ENCODE data around the gene LPP. TPM values are rescaled to one million over a fixed set of nuclear protein-coding genes. Genes with fewer than 3 reads are reported as not detected.

LPP gene
- polyA plus RNA-seq, 1 experiment = 76.3 TPM

GRCh38 chr3:188284455-188285212 is 130.7 kb downstream of the LPP start:
- ChIA-PET POLR2A (interaction anchor here (1.4 kb wide), 1 partner anchor 14 kb away, joined by 4 read pairs; no protein-coding TSS in a partner anchor), CTCF (interaction anchor here (0.8 to 2.2 kb wide), 4 partner anchors 544 to 671 kb away, joined by 4 to 10 read pairs (median 6); no protein-coding TSS in a partner anchor)
- no peaks in the 10 kb centered on the region for H3K27me3 ChIP-seq (ENCODE audit: control insufficient read depth, insufficient read depth, low read length)
- H3K27ac ChIP-seq (ENCODE audit: low read depth, low read length) = no peak overlapping the region
- no peak for DNase-seq (ENCODE audit: low read depth, low spot score)
- TF ChIP-seq, protein P1, sequence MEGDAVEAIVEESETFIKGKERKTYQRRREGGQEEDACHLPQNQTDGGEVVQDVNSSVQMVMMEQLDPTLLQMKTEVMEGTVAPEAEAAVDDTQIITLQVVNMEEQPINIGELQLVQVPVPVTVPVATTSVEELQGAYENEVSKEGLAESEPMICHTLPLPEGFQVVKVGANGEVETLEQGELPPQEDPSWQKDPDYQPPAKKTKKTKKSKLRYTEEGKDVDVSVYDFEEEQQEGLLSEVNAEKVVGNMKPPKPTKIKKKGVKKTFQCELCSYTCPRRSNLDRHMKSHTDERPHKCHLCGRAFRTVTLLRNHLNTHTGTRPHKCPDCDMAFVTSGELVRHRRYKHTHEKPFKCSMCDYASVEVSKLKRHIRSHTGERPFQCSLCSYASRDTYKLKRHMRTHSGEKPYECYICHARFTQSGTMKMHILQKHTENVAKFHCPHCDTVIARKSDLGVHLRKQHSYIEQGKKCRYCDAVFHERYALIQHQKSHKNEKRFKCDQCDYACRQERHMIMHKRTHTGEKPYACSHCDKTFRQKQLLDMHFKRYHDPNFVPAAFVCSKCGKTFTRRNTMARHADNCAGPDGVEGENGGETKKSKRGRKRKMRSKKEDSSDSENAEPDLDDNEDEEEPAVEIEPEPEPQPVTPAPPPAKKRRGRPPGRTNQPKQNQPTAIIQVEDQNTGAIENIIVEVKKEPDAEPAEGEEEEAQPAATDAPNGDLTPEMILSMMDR (IDR thresholded peaks at IDR 0.05; ENCODE audit: low read depth, low read length) = no peak
- H3K9me3 ChIP-seq (ENCODE audit: control insufficient read depth, insufficient read depth, low read length) = no peaks in the 10 kb centered on the region
- H3K4me3 ChIP-seq (ENCODE audit: low read depth, low read length) = no peak overlapping the region

DNA sequence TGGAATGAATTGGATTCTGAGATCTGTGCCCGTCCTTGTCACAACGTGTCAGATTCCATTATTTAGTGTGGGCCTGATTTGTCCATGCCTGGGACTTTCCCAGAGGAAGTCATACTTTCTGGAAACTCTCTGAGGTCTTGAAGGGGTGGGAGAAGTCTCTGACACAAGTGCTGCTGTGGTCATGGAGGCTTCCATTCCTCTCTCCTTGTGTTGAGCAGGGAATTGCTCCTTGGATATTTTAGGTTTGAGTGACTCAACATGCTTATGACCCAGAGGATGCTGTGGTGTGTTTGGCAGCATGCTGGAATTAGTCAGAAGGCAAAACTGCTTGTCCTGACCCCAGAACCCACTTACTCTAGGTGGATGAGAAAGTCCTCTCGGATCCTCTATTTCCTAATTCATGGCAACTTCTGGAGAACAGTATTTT is 132.1 kb downstream of the LPP start:
- Histone ChIP-seq H3K27me3 (ENCODE audit: control insufficient read depth, insufficient read depth, low read length) (no peaks in the 10 kb centered on the region), H3K4me3 (ENCODE audit: low read depth, low read length) (no peak overlapping the region), H3K9me3 (ENCODE audit: control insufficient read depth, insufficient read depth, low read length) (no peaks in the 10 kb centered on the region), H3K27ac (ENCODE audit: low read depth, low read length) (peak overlapping the region; percentile 92)
- peak; percentile 95 for DNase-seq (ENCODE audit: low read depth, low spot score)
- TF ChIP-seq, protein P1 (IDR thresholded peaks at IDR 0.05; ENCODE audit: low read depth, low read length) = no peak
- ChIA-PET POLR2A (interaction anchor here (0.7 kb wide), 1 partner anchor 64 kb away, joined by 3 read pairs; no protein-coding TSS in a partner anchor), CTCF (interaction anchor here (2.0 kb wide), 1 partner anchor 546 kb away, joined by 5 read pairs; no protein-coding TSS in a partner anchor)

GRCh38 chr3:188287339-188287738 is 133.4 kb downstream of the LPP start:
- DNase-seq (ENCODE audit: low read depth, low spot score) = no peak
- H3K27me3 ChIP-seq (ENCODE audit: control insufficient read depth, insufficient read depth, low read length) = no peaks in the 10 kb centered on the region
- TF ChIP-seq, protein P1 (IDR thresholded peaks at IDR 0.05; ENCODE audit: low read depth, low read length) = no peak
- no peak overlapping the region for H3K27ac ChIP-seq (ENCODE audit: low read depth, low read length)
- POLR2A ChIA-PET = no interaction called here
- H3K9me3 ChIP-seq (ENCODE audit: control insufficient read depth, insufficient read depth, low read length) = no peaks in the 10 kb centered on the region
- H3K4me3 ChIP-seq (ENCODE audit: low read depth, low read length) = no peak overlapping the region
- CTCF ChIA-PET = interaction anchor here (2.0 kb wide), 1 partner anchor 547 kb away, joined by 5 read pairs; no protein-coding TSS in a partner anchor

DNA sequence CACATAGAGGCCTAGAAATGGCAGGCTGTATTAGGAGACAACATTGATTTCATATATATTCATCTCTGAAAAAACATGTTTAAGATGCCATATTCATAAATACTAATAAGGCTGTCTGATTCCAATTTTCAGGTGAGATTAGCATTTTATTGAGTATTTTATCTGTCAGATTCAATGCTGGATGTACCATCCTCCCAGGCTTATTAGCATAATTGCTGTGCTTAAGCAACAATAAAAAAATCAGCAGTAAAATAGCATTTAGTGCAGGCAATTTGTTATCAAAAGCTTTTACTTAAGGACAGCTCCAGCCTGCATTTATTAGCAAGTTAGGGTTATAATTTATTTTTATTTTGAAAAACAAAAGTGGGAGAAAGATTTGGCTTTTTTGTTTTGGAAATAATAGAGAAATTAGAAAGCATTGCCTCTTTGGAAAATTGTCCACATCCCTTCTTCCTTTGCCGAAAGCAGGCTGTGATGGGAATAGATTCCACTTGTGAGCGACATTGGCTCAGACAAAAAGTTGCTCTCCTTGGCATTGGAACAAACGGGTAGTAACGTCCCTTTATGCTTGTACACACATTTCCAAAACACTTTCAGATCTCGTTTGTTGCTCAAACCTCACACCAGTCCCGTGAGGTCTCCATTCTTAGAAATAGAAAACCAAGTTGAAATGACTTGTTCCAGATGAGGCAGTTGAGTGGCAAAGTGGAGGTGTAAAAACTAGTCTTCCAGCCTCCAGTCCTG is 134.0 kb downstream of the LPP start:
- TF ChIP-seq, protein P1 (IDR thresholded peaks at IDR 0.05; ENCODE audit: low read depth, low read length) = no peak
- H3K9me3 ChIP-seq (ENCODE audit: control insufficient read depth, insufficient read depth, low read length) = no peaks in the 10 kb centered on the region
- H3K27ac ChIP-seq (ENCODE audit: low read depth, low read length) = no peak overlapping the region
- no peak overlapping the region for H3K4me3 ChIP-seq (ENCODE audit: low read depth, low read length)
- no peaks in the 10 kb centered on the region for H3K27me3 ChIP-seq (ENCODE audit: control insufficient read depth, insufficient read depth, low read length)
- DNase-seq (ENCODE audit: low read depth, low spot score) = no peak
- ChIA-PET CTCF (interaction anchor here (2.0 kb wide), 1 partner anchor 548 kb away, joined by 5 read pairs; no protein-coding TSS in a partner anchor), POLR2A (no interaction called here)
